Neuronal stem cell (in vitro differentiated cells): ENCODE data around the gene CENPA. TPM values are rescaled to one million over a fixed set of nuclear protein-coding genes. Genes with fewer than 3 reads are reported as not detected.
A peak's percentile ranks its signal among the peaks of the same experiment; 100 is the strongest.

Source experiments
- DNase-seq: peaks from one replicate; pipeline ENCODE4 v3.0.0-alpha.2; 2013; ENCODE audit warnings: low spot score
- H2AFZ ChIP-seq: one replicate; pipeline ENCODE4 v1.6.1; 2013; ENCODE audit warnings: mild to moderate bottlenecking, low read length, inconsistent platforms
- H2AK5ac ChIP-seq: 2 replicates; pipeline ENCODE4 v1.6.1; 2013; ENCODE audit warnings: low read depth, mild to moderate bottlenecking, inconsistent platforms, low read length, moderate library complexity, mixed read lengths
- H2BK120ac ChIP-seq: 2 replicates; pipeline ENCODE4 v1.6.1; 2013; ENCODE audit warnings: low read depth, mild to moderate bottlenecking, inconsistent platforms, low read length, moderate library complexity, mixed read lengths
- H2BK12ac ChIP-seq: one replicate; pipeline ENCODE4 v1.6.1; 2013; ENCODE audit warnings: low read length, inconsistent platforms
- H2BK15ac ChIP-seq: 2 replicates; pipeline ENCODE4 v1.6.1; 2013; ENCODE audit warnings: mild to moderate bottlenecking, low read length, inconsistent platforms, mixed read lengths
- H2BK5ac ChIP-seq: one replicate; pipeline ENCODE4 v1.6.1; 2013; ENCODE audit warnings: inconsistent platforms, mild to moderate bottlenecking, low read length, moderate library complexity
- H3K14ac ChIP-seq: one replicate; pipeline ENCODE4 v1.6.1; 2013; ENCODE audit warnings: low read length, inconsistent platforms
- H3K18ac ChIP-seq: 2 replicates; pipeline ENCODE4 v1.6.1; 2013; ENCODE audit warnings: low read length, inconsistent platforms
- H3K23ac ChIP-seq: 2 replicates; pipeline ENCODE4 v1.6.1; 2013; ENCODE audit warnings: low read depth, mild to moderate bottlenecking, mixed read lengths, low read length, inconsistent platforms; ENCODE audit not compliant: poor library complexity
- H3K27ac ChIP-seq: replicated peaks from 3 replicates; pipeline ENCODE4 v1.5.1; 2013; ENCODE audit warnings: low read length, inconsistent platforms
- H3K27me3 ChIP-seq, 3 experiments: 2 replicates each; pipeline ENCODE4 v1.6.1; 2013; ENCODE audit warnings: low read length in 3 of 3, mild to moderate bottlenecking in 2 of 3, inconsistent platforms in 1 of 3, low read depth in 1 of 3, mixed read lengths in 1 of 3, moderate library complexity in 1 of 3; ENCODE audit not compliant: control insufficient read depth in 3 of 3, insufficient read depth in 3 of 3
- H3K36me3 ChIP-seq, 2 donors: replicated peaks in 1 of 2; 2 replicates each; pipeline ENCODE4 v1.6.1; 2013; ENCODE audit warnings: low read length in 2 of 2; ENCODE audit not compliant: control insufficient read depth in 2 of 2, insufficient read depth in 2 of 2
- H3K4ac ChIP-seq: 2 replicates; pipeline ENCODE4 v1.6.1; 2013; ENCODE audit warnings: inconsistent platforms, mild to moderate bottlenecking, low read length, moderate library complexity
- H3K4me1 ChIP-seq, 2 donors: 1 replicate in 1 of 2; 2 replicates in 1 of 2; pipeline ENCODE4 v1.6.1; 2013; ENCODE audit warnings: low read length in 2 of 2, low read depth in 1 of 2; ENCODE audit not compliant: control insufficient read depth in 2 of 2, insufficient read depth in 1 of 2
- H3K4me2 ChIP-seq: one replicate; pipeline ENCODE4 v1.6.1; 2013; ENCODE audit warnings: mild to moderate bottlenecking, low read length, inconsistent platforms; ENCODE audit not compliant: insufficient read depth, poor library complexity, severe bottlenecking
- H3K4me3 ChIP-seq, 2 donors: 2 replicates each; pipeline ENCODE4 v1.5.1; 2013; ENCODE audit warnings: low read length in 2 of 2, mild to moderate bottlenecking in 2 of 2, inconsistent platforms in 1 of 2, moderate library complexity in 1 of 2
- H3K79me1 ChIP-seq: one replicate; pipeline ENCODE4 v1.6.1; 2013; ENCODE audit warnings: low read depth, mild to moderate bottlenecking, inconsistent platforms, low read length, moderate library complexity
- H3K9ac ChIP-seq: one replicate; pipeline ENCODE4 v1.6.1; 2013; ENCODE audit warnings: mild to moderate bottlenecking, low read depth, low read length, inconsistent platforms; ENCODE audit not compliant: poor library complexity
- H3K9me3 ChIP-seq, 2 donors: replicated peaks in 1 of 2; 2 replicates each; pipeline versions ENCODE3 to v1.6.1; 2013; ENCODE audit warnings: low read length in 2 of 2, mild to moderate bottlenecking in 2 of 2, inconsistent platforms in 1 of 2, low read depth in 1 of 2, mixed read lengths in 1 of 2, moderate library complexity in 1 of 2; ENCODE audit not compliant: control insufficient read depth in 2 of 2, insufficient read depth in 1 of 2
- H4K8ac ChIP-seq: one replicate; pipeline ENCODE4 v1.6.1; 2013; ENCODE audit warnings: low read depth, mild to moderate bottlenecking, inconsistent platforms, low read length, moderate library complexity
- H4K91ac ChIP-seq: one replicate; pipeline ENCODE4 v1.6.1; 2013; ENCODE audit warnings: low read length, low read depth, mild to moderate bottlenecking, inconsistent platforms; ENCODE audit not compliant: poor library complexity
- WGBS, 2 donors: extraction: QIAGEN DNeasy Blood & Tissue Kit; methylation state at CpG; one replicate each; pipeline ENCODE4 v1.1.7; 2013; ENCODE audit warnings: missing lambda C conversion rate in 2 of 2, mixed read lengths in 1 of 2; ENCODE audit not compliant: insufficient read length in 2 of 2, insufficient replicate concordance in 1 of 2; ENCODE audit errors: extremely low coverage in 2 of 2; 5-methylcytosine and 5-hydroxymethylcytosine counted together
- polyA plus RNA-seq, 2 experiments: library from polyadenylated mRNA; stranded (reverse); fragments of 200-250 nt; gene quantifications; one replicate each; pipeline ENCODE4 v1.2.3, GENCODE V29; 2013

CENPA gene
- 61.5 TPM for polyA plus RNA-seq (2013, experiment 1 of 2)
- polyA plus RNA-seq (2013, experiment 2 of 2): 60.8 TPM

- Histone ChIP-seq H4K8ac (no peak within 1 kb of the TSS), H2BK120ac (no peak within 1 kb of the TSS), H3K27ac (no peak within 1 kb of the TSS), H2BK5ac (peak within 1 kb of the TSS; percentile 59), H3K36me3 (peaks cover 16 to 51% of the 10 kb centered on the region in 2 donors), H3K9me3 (peaks cover 13 to 35% of the 10 kb centered on the region in 2 donors), H2BK12ac (no peak within 1 kb of the TSS), H3K4me1 (peaks cover 9 to 15% of the 10 kb centered on the region in 2 donors), H3K79me1 (peaks cover 15% of the 10 kb centered on the region), H3K14ac (peak within 1 kb of the TSS; percentile 90), H3K4ac (peak within 1 kb of the TSS; percentile 24), H4K91ac (no peak within 1 kb of the TSS), H3K9ac (peak within 1 kb of the TSS; percentile 86), H3K4me3 (peak within 1 kb of the TSS; percentile 87 to 88), H3K23ac (no peak within 1 kb of the TSS), H2BK15ac (no peak within 1 kb of the TSS), H2AK5ac (peak within 1 kb of the TSS; percentile 60), H3K27me3 (no peaks in the 10 kb centered on the region), H3K4me2 (peak within 1 kb of the TSS; percentile 84), H2AFZ (peak within 1 kb of the TSS; percentile 77), H3K18ac (peak within 1 kb of the TSS; percentile 91)
- no CpG with 5 or more reads among the region's 55 CpGs for WGBS, 2 donors
- peak; percentile 98 for DNase-seq
Observed at GRCh38 chr2:26785431-26786206, at the start of gene CENPA. CENPA (plus strand) TSS chr2:26786056; CDS start chr2:26786197, 141 bp downstream.

GRCh38 chr2:26737221-26737620 is 48.6 kb upstream of the CENPA start:
- H3K14ac ChIP-seq: no peak overlapping the region
- H2BK12ac ChIP-seq: no peak overlapping the region
- H3K4ac ChIP-seq: no peak overlapping the region
- no peaks in the 10 kb centered on the region for H3K36me3 ChIP-seq
- H2BK5ac ChIP-seq: no peak overlapping the region
- H3K4me1 ChIP-seq: peaks cover 8 to 44% of the 10 kb centered on the region in 2 donors
- no peak overlapping the region for H3K4me3 ChIP-seq
- H3K9ac ChIP-seq: no peak overlapping the region
- no peak for DNase-seq
- no peaks in the 10 kb centered on the region for H3K79me1 ChIP-seq
- H2BK15ac ChIP-seq: no peak overlapping the region
- H3K18ac ChIP-seq: no peak overlapping the region
- no peak overlapping the region for H3K27ac ChIP-seq
- H2AFZ ChIP-seq: no peak overlapping the region
- H2AK5ac ChIP-seq: no peak overlapping the region
- H3K27me3 ChIP-seq: no peaks in the 10 kb centered on the region
- no peak overlapping the region for H2BK120ac ChIP-seq
- no peak overlapping the region for H3K4me2 ChIP-seq
- WGBS, 2 donors: no CpG with 5 or more reads among the region's 4 CpGs
- no peak overlapping the region for H4K8ac ChIP-seq
- H3K23ac ChIP-seq: no peak overlapping the region
- no peak overlapping the region for H4K91ac ChIP-seq
- H3K9me3 ChIP-seq: no peaks in the 10 kb centered on the region

- Histone ChIP-seq H2BK12ac (no peak overlapping the region), H4K91ac (no peak overlapping the region), H3K4me1 (peaks cover 8 to 36% of the 10 kb centered on the region in 2 donors), H2BK15ac (no peak overlapping the region), H2BK5ac (no peak overlapping the region), H3K4me2 (no peak overlapping the region), H3K9ac (no peak overlapping the region), H3K23ac (no peak overlapping the region), H3K14ac (no peak overlapping the region), H4K8ac (no peak overlapping the region), H3K4me3 (no peak overlapping the region), H3K4ac (peak overlapping the region; percentile 1), H3K27ac (no peak overlapping the region), H3K9me3 (no peaks in the 10 kb centered on the region), H3K36me3 (no peaks in the 10 kb centered on the region), H2AFZ (no peak overlapping the region), H3K79me1 (no peaks in the 10 kb centered on the region), H2AK5ac (peak overlapping the region; percentile 41), H2BK120ac (no peak overlapping the region), H3K18ac (no peak overlapping the region), H3K27me3 (no peaks in the 10 kb centered on the region)
- no CpG with 5 or more reads among the region's 4 CpGs for WGBS, 2 donors
- no peak for DNase-seq
Observed at GRCh38 chr2:26738481-26738880, 47.4 kb upstream of the CENPA start.

- WGBS, 2 donors: no CpG with 5 or more reads among the region's 7 CpGs
- H3K9me3 ChIP-seq: no peaks in the 10 kb centered on the region
- no peak overlapping the region for H3K23ac ChIP-seq
- no peak overlapping the region for H3K27ac ChIP-seq
- H3K27me3 ChIP-seq: no peaks in the 10 kb centered on the region
- H3K18ac ChIP-seq: no peak overlapping the region
- no peak overlapping the region for H3K9ac ChIP-seq
- H3K36me3 ChIP-seq: no peaks in the 10 kb centered on the region
- H2BK12ac ChIP-seq: no peak overlapping the region
- no peak overlapping the region for H2AK5ac ChIP-seq
- H2BK120ac ChIP-seq: no peak overlapping the region
- H3K4me1 ChIP-seq: peaks cover 8 to 36% of the 10 kb centered on the region in 2 donors
- H2BK5ac ChIP-seq: no peak overlapping the region
- no peak for DNase-seq
- no peak overlapping the region for H4K8ac ChIP-seq
- H3K4me2 ChIP-seq: no peak overlapping the region
- H3K79me1 ChIP-seq: no peaks in the 10 kb centered on the region
- H4K91ac ChIP-seq: no peak overlapping the region
- H2BK15ac ChIP-seq: no peak overlapping the region
- no peak overlapping the region for H3K14ac ChIP-seq
- H2AFZ ChIP-seq: no peak overlapping the region
- no peak overlapping the region for H3K4me3 ChIP-seq
- no peak overlapping the region for H3K4ac ChIP-seq
Observed at GRCh38 chr2:26739514-26739913, 46.3 kb upstream of the CENPA start.
